ENCODE results near the gene DNASE2B.

DNASE2B gene

DNA sequence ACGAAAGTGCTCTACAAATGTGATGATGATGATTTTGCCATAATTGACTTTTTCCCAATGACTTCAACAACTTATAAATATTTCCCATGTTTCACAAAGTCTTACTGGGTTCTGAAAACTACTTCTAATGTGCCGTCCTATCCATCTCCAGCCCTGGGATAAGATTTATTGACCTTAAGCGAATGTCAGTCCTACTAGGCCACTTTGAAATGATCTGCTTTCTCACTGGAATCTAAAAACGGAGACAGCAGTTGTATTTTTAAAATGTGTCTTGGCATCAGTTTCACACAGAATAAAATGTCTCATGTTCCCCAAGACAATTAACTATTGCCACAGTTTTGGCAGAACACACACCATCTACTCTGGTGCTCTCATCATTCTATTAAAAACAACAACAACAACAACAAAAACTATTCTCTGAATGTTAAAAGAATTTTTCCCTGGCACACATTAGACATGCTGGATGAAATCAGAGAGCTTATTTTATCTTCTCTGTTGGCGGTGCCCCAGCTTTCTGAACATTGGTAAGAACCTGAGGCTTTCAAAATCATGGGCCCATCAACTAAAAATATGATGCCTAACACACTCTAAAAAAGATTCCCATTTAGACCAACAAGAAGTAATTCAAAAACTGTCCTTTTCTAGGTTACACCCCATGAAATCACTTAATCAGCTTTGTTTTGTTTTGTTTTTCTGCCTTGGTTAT is 23.1 kb upstream of the DNASE2B start:
- DNase-seq (ENCODE audit: low read depth) = no peak

DNA sequence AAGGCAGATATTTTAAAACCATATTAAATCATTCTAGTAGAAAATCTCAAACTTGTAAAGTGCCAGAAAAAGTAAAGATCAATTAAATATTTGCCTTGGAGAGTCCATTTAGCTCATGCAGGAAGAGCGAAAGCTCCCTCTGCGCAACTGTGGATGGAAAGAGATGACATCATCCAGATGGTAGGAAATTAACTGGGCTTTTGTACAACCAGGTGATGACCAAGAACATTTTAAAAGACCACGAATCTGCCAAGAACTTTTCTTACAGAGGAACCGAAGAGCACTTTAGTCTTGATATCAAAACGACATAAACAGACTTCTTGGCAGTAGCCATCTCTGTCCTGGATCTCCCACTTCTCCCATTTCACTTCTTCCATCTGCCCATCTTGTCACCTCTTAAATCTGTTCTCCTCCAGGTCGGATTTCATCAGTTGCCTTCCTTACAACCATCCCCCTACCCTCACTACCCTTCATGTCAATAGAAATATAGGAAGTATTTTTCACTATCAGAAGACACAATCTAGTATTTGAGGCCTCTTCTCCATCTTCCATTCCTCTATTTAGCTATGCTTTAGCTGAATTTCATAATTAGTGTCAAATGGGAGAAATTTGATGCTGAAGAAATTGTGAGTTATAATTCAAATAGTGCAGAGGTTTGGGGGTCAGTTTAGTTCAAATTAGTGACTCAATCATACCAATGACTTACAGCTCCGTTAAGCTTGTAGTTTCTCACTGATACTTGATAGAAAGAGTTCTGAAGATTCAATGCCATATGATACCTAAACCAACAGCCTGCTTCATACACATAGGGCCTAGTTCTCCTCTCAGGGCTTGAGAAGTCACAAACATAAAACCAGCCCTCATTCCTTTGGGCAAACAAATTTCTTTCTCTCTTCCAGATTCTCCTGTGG is 22.0 kb upstream of the DNASE2B start:
- DNase-seq (ENCODE audit: low read depth) = no peak

DNA sequence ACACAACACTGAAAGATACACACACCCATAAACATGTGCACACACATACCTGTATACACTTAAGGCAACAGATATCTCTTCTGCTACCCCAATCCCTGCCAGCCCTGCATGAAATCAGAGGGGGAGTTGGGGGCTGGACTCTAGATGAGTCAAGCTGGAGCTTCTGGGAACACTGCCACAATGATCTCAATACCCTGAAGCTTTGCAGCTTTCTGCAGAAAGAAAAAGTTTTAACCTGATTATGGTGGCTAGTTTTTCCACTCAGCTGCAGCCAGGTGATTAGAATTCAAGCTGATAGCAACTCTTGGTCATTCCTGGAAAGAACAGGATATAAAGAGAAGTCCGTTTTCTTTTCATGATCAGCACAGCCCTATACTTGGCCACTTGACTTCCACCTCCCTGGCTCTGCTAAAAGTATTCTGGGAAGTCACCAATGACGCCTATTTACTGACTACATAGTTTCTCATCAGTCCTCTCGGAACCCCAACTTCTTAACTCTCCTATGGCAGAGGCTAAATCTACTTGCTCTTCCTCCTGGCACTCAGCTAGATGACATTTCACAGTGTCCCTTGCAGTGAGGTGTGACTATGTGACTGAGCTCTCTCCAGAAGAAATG is 20.7 kb upstream of the DNASE2B start:
- no peak for DNase-seq (ENCODE audit: low read depth)

DNA sequence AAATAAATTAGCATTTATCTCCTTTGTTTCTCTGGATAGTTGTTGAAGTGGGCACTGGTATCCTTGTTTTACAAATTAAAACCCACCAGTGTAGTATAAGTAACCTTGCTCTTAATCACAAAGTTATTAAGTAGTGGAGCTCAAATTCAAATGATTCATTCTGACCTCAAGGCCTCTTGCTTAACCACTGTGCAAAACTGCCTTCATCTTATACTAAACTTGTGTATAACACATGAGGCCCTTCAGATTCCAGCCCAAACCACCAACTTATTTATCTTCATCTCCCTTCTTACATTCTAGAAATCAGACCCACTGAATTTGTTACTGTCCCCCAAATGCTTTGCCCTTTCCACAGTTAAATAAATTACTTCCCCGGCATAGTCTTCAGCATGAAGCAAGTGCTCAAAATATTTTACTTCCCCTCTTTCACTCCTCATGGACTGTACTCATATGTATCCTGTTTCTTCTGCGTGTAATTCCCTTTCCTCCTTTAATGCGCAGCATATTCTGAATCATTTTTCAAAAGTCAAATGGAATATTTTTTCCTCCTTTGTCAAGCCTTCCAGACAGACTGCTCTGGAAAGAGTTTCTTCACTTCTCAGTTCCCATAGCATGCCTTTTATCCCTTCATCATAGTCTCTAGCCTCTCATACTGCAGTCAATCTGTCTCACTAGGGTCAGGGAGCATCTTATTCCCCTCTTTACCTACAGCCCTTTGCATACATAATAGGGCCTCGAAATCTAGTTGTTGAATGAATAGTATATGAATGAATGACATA is 19.0 kb upstream of the DNASE2B start:
- no peak for DNase-seq (ENCODE audit: low read depth)

DNA sequence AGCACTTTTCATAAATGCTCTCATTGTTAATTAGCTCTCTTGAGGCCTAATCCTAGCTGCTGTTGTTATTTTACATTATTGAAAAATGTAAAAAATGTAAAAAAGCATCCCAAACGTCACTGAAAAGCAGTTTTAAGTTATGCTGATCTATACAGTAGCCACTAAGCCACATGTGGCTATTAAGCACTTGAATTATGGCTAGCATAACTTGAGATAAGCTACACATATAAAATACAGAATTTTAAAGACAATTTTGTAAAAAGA is 18.4 kb upstream of the DNASE2B start:
- no peak for DNase-seq (ENCODE audit: low read depth)

DNA sequence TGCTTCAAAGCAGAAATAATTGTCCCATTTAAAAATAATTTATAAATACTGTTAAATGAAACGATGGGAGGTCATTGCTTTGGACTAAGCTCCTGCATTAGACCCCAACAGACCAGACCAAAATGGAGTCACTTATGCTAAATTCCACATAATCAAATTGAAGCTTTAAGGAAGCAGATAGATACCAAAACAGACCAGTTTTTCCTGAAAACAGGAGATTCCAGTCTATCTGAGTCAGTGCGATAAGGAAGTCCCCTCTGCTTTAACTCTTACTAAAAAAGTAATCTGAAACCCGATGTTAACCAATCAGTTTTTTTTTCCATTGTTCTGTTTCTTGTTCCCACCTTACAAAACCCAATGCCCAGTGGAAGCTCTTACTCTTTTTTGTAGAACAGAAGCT is 16.2 kb upstream of the DNASE2B start:
- DNase-seq (ENCODE audit: low read depth) = no peak

DNA sequence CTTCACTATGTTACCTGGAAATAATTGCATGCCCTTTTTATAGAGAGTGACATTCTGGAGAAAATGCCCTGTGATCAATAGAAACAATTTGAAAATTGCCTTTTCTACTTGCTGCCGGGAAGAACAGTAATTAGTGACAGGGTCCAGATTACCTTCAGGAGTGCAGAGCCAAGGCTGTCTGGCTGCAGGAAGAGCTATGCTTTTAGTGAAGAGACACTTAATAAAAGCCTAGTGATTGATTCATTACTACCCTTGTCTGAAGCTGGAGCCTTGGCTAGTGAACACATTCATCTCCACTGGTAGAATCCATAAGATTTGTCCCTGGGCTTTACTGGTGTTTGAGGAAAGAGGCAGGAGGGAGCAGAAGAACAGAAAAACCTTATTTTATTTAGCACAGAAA is 12.9 kb upstream of the DNASE2B start:
- DNase-seq (ENCODE audit: low read depth) = no peak

DNA sequence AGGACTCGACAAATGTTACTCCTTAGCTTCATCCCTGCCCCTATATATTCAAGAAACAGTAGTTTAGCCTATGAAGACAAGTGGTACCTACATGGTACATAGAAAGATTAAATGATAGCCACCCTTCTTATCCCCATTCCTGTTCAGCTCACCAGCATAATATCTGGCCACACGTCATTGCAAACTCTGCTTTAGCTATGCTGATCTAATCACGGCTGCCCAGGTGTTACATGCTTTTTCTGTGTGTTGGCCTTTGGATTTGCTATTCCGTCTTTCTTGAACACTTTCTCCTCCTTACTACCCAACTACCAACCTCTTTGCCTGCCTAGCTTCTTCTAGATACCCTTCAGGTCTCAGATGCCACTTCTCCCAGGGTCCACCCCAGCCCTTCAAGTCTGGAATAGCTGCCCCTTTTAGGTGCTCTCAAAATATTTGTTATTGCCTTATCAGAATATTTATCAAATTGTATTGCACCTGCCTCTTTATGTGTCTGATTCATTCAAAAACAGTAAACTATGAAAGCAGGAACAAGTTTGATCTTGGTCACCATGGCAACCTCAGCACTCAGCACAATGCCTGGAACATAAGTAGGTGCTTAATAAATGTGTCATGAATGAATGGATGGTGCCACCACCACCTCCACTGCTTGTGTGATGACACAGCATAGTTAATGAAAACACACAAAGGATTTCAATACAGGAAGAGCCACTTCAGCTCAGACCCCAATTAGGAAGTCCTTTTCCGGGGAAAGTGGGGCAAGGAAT is 11.4 kb upstream of the DNASE2B start:
- no peak for DNase-seq (ENCODE audit: low read depth)

DNA sequence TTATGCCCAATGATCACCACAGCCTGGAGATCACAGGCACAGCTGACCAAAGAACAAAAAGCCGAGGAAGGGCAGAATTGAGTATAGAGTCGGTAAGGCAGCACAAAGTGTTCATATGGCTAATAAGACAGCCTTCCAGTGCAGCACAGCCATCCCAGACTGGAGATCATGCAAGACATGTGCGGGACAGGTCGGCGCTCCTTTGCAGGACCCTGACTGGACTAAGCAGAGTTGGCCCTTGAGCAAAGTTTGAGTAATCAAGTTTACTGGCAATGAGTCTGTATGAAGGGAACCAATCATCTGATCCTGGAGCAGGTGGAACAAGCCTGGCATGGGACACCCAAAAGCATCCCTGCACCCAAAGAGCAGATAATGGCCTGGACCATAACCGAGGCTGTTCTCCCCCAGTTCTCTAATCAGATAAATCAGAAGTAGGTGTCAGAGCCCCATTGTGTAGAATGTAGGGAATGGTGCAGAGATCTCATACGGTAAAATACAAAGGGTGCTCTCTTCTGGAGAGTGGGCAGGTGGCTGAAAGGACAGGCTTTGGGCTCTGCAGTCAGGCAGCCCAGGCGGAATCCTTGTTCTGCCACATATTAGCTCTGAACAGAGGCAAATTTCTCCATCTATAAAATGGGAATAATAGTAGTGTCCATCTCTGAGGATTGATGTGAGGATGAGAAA is 10.7 kb upstream of the DNASE2B start:
- no peak for DNase-seq (ENCODE audit: low read depth)

DNA sequence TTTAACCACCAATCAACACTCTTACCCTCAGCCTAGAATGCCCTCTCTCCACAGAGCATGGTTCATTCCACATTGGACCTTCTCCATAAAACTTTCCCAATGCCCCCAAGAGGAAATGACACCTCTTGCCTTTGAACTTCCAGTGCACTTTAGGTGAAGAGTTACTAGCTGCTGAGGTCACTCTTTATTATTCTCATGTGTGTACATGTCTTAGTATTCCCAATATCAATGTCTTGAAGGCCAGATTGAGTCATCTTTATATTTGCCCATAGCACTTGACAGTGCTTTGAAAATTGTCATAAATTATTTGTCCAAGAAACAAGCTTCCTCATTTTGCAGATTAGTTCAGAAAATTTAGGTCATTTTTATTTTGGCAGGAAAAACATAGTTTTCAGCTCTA is 8.1 kb upstream of the DNASE2B start:
- DNase-seq (ENCODE audit: low read depth) = no peak

DNA sequence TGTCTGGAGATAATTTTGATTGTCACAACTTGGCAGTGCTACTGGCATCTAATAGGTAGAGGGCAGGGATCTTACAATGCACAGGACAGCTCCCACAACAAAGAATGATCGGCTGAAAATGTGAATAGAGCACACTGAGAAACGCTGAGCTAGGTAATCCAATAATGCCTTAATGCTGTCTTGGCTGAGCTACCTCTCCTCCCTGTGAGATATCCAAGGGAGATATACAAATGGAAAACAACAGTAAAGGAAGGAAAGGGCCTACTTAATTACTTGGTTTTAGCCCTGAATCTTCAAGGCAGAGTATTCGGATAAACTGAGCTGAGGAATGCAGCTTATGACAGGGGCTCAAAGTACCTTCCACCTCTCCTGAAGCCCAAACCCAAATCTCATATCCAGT is 2.9 kb downstream of the DNASE2B start:
- no peak for DNase-seq (ENCODE audit: low read depth)

DNA sequence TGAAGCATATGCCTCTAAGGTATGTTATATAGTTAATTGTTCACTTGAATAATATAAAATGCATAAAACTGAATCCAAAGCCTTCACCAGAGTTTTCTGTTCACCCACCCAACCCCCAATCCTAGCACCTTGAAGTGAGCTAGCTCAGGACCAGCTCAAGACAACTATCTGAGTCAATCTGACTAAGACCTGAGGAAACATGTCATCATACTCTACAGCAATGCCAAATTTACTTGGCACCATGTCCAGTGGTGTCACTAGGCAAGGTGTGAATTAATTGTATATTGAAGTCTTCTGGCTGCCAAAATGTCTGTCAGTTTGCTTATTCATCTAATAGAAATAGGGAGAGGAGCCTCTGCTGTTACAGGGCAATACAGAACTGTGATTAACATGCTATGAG is 3.8 kb downstream of the DNASE2B start:
- DNase-seq (ENCODE audit: low read depth) = no peak

DNA sequence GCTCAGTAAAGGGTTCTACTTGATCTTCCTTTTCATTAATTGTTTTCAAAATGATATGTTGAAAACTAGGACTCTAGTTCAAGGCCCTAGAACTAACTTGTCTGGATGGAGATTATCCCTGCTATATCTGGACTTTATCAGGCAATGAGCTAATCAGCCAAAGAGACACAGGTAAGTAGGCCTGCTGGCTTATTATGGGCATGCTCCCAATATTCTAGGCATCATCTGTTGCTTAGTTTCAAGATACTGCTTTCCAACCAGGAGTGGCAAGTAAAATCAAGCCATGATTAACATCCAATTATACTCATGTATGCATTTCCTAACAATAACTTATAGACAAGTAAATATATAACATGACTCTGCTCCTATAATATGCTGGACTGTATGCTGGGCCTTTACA is 4.2 kb downstream of the DNASE2B start:
- DNase-seq (ENCODE audit: low read depth) = no peak

DNA sequence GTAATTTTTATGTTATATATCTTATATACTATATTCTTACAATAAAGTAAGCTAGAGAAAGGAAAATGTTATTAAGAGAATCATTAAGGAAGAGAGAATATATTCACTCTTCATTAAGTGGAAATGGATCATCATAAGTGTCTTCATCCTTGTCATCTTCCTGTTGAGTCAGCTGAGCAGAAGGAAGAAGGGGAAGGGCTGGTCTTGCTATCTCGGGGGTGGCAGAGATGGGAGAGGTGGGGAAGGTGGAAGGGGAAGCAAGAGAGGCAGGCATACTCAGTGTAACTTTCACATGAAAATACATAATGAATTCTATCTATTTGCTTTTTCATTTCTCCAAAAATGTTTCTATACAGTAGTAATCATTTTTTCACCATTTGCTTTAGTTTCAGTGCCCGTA is 5.1 kb downstream of the DNASE2B start:
- DNase-seq (ENCODE audit: low read depth) = no peak

DNA sequence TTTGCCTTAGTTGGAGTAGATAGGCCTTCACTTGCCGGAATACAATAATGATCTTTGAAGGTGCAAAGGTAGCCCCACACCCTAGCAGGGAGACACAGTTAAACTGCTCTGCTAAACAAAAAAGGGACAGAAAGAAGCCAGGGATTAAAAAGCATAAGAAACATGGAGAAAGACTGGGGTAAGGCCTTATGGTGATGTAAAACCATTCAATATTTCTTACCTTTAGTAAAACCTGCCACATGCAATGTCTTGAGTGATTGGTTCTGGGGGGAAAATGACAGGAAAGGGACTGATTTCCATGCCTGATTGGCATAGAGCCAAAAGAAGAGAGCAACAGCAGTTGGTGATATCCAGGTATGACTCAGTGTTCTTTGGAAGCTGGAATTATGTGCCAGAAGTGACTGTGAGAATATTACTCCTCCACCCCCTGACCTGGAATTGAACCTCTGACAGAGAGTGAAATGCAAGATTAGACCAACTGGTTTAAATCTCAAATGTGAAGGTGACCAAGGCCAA is 8.1 kb downstream of the DNASE2B start:
- no peak for DNase-seq (ENCODE audit: low read depth)

DNA sequence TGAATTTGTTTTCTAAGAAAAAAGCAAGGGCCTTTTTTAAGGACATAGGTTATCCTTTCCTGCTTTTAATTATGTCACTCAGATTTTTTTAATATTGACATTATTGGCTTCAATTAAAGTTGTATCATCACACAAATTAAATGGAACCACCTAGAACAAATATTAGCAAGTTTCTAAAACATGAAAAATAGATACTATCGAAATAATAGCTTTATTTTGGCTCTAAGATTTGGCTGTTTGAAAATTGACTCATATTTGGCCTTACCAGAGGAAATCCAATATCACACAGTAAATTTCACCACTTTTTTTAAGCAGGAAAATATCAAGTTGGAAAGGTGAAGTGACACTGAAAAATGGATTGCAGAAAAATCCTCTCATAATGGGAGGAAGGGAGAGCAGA is 9.2 kb downstream of the DNASE2B start:
- DNase-seq (ENCODE audit: low read depth) = no peak

DNA sequence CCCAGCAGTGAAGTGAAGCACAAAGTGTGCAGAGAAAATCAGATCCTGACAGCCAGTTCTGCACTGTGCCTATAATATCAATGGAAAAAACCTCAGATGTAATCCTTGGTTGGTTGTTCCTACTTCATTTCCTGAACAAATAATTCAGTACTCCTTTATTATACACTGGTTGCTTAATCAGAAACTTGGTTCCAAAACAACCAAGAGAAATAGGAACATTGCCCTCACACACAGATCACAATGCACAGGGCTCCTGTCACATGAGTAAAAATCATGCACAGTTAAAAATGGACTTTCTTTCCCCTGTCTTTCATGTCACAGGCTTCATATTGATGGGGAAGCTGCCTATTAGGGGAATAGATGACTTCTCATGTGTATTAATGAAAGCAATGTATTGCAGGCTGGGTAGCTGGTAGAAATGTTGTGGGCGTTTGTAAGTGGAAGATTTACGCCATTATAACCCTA is 9.7 kb downstream of the DNASE2B start:
- DNase-seq (ENCODE audit: low read depth) = no peak

DNA sequence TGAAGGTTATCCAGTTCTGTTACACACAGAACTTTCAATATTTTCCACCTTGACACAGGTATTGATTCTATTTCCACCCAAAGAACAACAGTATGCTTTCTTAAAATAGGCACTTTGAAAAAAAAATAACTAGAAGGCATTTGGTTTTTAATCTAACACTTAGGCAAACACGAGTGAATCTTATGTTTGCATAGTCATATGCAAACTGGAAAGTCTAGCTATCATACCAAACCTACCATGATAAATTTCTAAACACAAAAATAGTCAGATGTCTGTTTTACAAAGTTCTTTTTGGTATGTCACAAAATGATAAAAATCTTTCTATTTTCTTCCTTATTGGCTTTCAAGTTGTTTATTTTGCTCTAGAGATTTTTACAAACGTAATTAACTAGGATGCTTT is 11.6 kb downstream of the DNASE2B start:
- no peak for DNase-seq (ENCODE audit: low read depth)

DNA sequence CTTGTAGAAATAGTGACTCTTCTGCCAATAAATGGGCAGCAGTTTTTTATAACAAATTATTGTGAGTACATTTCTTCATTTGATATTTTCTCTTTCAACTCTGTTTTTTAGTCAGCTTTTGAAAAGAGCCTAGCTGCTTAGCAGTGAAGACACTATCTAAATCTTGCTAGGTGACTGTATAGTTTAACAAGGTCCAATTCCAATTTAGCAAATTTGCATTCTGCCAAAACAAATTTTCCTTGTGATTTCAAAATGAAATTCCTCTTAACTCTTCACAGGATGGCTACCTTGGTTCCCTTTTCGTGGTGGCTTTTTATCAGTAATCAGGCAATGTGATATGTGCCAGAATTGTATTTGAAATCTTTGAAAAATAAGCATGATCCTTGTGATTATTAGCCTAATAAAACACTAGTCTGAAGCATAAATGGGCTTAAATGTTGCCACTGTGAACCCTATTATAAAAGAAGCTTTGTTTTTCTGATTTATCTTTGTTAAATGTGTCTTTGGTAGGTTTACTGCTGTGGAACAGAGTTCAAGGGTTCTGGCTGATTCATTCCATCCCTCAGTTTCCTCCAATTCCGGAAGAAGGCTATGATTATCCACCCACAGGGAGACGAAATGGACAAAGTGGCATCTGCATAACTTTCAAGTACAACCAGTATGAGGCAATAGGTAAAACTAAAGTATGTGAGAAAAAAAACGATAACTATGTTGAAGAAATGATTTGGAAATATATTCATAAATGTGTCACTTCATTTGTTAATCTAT is 12.2 kb downstream of the DNASE2B start:
- no peak for DNase-seq (ENCODE audit: low read depth)

DNA sequence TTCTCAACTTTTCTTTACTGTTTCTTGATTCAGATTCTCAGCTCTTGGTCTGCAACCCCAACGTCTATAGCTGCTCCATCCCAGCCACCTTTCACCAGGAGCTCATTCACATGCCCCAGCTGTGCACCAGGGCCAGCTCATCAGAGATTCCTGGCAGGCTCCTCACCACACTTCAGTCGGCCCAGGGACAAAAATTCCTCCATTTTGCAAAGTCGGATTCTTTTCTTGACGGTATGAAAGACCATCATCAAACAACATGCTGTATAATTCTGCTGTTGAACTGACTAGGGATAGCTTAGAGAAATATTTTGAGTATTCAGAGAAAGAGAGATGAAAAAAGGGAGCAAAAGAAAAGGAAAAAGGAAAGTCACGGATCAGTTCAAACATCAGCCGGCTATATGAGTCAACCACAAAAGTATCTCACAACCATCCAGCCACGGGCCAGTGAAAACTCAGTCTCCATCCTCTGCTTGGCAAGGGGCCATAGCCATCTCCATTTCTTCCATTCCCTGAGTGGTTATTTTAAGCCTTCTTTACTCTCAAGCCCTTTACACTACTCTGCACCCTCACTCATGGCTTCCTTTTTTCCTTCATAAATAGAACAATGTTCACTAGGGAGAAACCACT is 14.1 kb downstream of the DNASE2B start:
- DNase-seq (ENCODE audit: low read depth) = no peak

All from stimulated activated CD8-positive, alpha-beta memory T cell treated with anti-CD3 and anti-CD28 coated beads, Interleukin-7, amount 100 ng/mL, for 24 hours (primary cell).